PFSK-1 (cell line): Measurements from ENCODE around the gene GET3.

Experiments used
- FOXP2 ChIP-seq: optimal IDR thresholded peaks from 2 replicates; pipeline ENCODE3; 2011; ENCODE audit warnings: borderline replicate concordance, control low read depth, inconsistent platforms; ENCODE audit not compliant: insufficient read depth; ENCODE audit errors: extremely low read length, extremely low read depth
- POLR2AphosphoS5 ChIP-seq: IDR thresholded peaks from 2 replicates; pipeline ENCODE4 v1.6.1; 2012; ENCODE audit warnings: low read depth, mild to moderate bottlenecking, control low read depth, low read length, moderate library complexity
- REST ChIP-seq, 2 experiments: IDR thresholded peaks; 2 replicates each; pipeline versions ENCODE4 v1.6.1 to v1.8.0; 2011 to 2012; ENCODE audit warnings: low read depth in 2 of 2, low read length in 2 of 2, control low read depth in 1 of 2, inconsistent platforms in 1 of 2, mild to moderate bottlenecking in 1 of 2, moderate library complexity in 1 of 2; ENCODE audit not compliant: insufficient read depth in 1 of 2
- SIN3A ChIP-seq: IDR thresholded peaks from 2 replicates; pipeline ENCODE4 v1.6.1; 2012; ENCODE audit warnings: mild to moderate bottlenecking, low read length, moderate library complexity, borderline replicate concordance; ENCODE audit not compliant: insufficient read depth
- TAF1 ChIP-seq: IDR thresholded peaks from 2 replicates; pipeline ENCODE4 v1.6.1; 2012; ENCODE audit warnings: low read length, control low read depth, borderline replicate concordance; ENCODE audit not compliant: insufficient read depth

GRCh38 chr19:12797141-12797587, 59.9 kb downstream of the GET3 start:
- TF ChIP-seq FOXP2 (no peak), POLR2AphosphoS5 (no peak), TAF1 (no peak), REST (IDR thresholded peaks at IDR 0.05; ENCODE audit: insufficient read depth in 1 of 2, low read depth in 2 of 2, low read length in 2 of 2) (no peak), SIN3A (no peak)
